NCI-H146 (cell line): ENCODE data around the gene MZT2A.
"Not testable (repeated sequence)": the region's sequence is repeated elsewhere in the genome, so short reads cannot be mapped to it uniquely, and the experiment has no call there.

Experiments
- DNase-seq: peaks from one replicate; lab custom pipeline; 2025; lab: John Stamatoyannopoulos, UW

The MZT2A gene

GRCh38 chr2:131492015-131492417 lies at the start of gene MZT2A:
MZT2A (minus strand) TSS chr2:131492397; CDS start chr2:131492376, 21 bp downstream.
- DNase-seq, result peak; percentile 62

- not testable (repeated sequence) for DNase-seq
These were observed 46.7 kb upstream of the MZT2A start for GRCh38 chr2:131538856-131539255.

GRCh38 chr2:131536841-131537240 lies 44.6 kb upstream of the MZT2A start:
- not testable (repeated sequence) for DNase-seq

GRCh38 chr2:131535951-131536826 lies 44.0 kb upstream of the MZT2A start:
- DNase-seq, result not testable (repeated sequence)

- DNase-seq, result no peak
These were observed 43.3 kb upstream of the MZT2A start for GRCh38 chr2:131535526-131535925.

- DNase-seq, result not testable (repeated sequence)
These were observed 42.8 kb upstream of the MZT2A start for GRCh38 chr2:131534965-131535364.

GRCh38 chr2:131534317-131534672 lies 42.1 kb upstream of the MZT2A start:
- DNase-seq, result not testable (repeated sequence)

GRCh38 chr2:131533609-131534316 lies 41.6 kb upstream of the MZT2A start:
- DNase-seq, result not testable (repeated sequence)

GRCh38 chr2:131532723-131533608 lies 40.8 kb upstream of the MZT2A start:
- not testable (repeated sequence) for DNase-seq

GRCh38 chr2:131531547-131532185 lies 39.5 kb upstream of the MZT2A start:
- DNase-seq, result not testable (repeated sequence)

- DNase-seq, result not testable (repeated sequence)
These were observed 38.6 kb upstream of the MZT2A start for GRCh38 chr2:131530626-131531344.

GRCh38 chr2:131529864-131530445 lies 37.8 kb upstream of the MZT2A start:
- DNase-seq, result not testable (repeated sequence)

- DNase-seq, result not testable (repeated sequence)
These were observed 37.0 kb upstream of the MZT2A start for GRCh38 chr2:131528981-131529863.

GRCh38 chr2:131527131-131528001 lies 35.2 kb upstream of the MZT2A start, which contains the start of gene CCDC74A:
CCDC74A (plus strand) TSS chr2:131527888; CDS start chr2:131527971, 83 bp downstream.
- DNase-seq, result peak; percentile 93

GRCh38 chr2:131525256-131525655 lies 33.1 kb upstream of the MZT2A start:
- not testable (repeated sequence) for DNase-seq

- DNase-seq, result no peak
These were observed 30.0 kb upstream of the MZT2A start for GRCh38 chr2:131521961-131522781.

- DNase-seq, result not testable (repeated sequence)
These were observed 29.3 kb upstream of the MZT2A start for GRCh38 chr2:131521524-131521923.
